Mammary epithelial cell (primary cell): ENCODE results near the gene AKT1S1.

ENCODE experiments used
- EZH2 ChIP-seq: IDR thresholded peaks from 2 replicates; pipeline ENCODE4 v1.6.1; 2012; ENCODE audit warnings: low read length, inconsistent platforms, borderline replicate concordance
- TF ChIP-seq, protein P1 (sequence below), 2 donors: IDR thresholded peaks in 1 of 2; conservative IDR thresholded peaks in 1 of 2; 2 replicates each; pipeline ENCODE4 v1.5.1; 2011 to 2012; ENCODE audit warnings: inconsistent platforms in 2 of 2, low read length in 2 of 2, mild to moderate bottlenecking in 2 of 2, control low read depth in 1 of 2, low read depth in 1 of 2; ENCODE audit not compliant: insufficient read depth in 1 of 2; ENCODE audit errors: extremely low read depth in 1 of 2

DNA sequence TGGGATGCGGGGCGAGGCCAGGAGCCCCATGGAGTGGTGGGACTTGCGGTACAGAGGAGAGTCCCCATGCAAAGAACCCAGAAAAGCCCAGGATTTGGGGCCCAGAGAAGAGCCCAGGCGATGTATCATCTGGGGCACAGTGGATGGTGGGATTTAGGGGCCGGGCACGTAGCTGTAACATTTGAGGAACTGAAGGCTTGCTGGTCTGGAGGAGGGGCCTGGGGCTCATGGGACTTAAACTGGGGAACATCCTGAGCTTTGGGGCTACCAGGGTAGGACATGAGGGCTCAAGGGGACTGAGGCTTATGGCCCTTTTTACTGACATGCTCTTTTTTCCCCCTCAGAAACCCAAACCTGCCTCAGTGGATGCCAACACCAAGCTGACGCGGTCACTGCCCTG lies 45.6 kb downstream of the AKT1S1 start:
- TF ChIP-seq, protein P1, sequence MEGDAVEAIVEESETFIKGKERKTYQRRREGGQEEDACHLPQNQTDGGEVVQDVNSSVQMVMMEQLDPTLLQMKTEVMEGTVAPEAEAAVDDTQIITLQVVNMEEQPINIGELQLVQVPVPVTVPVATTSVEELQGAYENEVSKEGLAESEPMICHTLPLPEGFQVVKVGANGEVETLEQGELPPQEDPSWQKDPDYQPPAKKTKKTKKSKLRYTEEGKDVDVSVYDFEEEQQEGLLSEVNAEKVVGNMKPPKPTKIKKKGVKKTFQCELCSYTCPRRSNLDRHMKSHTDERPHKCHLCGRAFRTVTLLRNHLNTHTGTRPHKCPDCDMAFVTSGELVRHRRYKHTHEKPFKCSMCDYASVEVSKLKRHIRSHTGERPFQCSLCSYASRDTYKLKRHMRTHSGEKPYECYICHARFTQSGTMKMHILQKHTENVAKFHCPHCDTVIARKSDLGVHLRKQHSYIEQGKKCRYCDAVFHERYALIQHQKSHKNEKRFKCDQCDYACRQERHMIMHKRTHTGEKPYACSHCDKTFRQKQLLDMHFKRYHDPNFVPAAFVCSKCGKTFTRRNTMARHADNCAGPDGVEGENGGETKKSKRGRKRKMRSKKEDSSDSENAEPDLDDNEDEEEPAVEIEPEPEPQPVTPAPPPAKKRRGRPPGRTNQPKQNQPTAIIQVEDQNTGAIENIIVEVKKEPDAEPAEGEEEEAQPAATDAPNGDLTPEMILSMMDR (conservative IDR thresholded peaks at IDR 0.05 in 1 of 2, IDR thresholded peaks at IDR 0.05 in 1 of 2; ENCODE audit: extremely low read depth in 1 of 2, insufficient read depth in 1 of 2, low read depth in 1 of 2, low read length in 2 of 2): no peak
- TF ChIP-seq EZH2: no peak
